ENCODE measurements around the gene EDDM3A. TPM values are rescaled to one million over a fixed set of nuclear protein-coding genes. Genes with fewer than 3 reads are reported as not detected.

EDDM3A gene
- total RNA-seq, 4 donors from 2014 or later = not detected

DNA sequence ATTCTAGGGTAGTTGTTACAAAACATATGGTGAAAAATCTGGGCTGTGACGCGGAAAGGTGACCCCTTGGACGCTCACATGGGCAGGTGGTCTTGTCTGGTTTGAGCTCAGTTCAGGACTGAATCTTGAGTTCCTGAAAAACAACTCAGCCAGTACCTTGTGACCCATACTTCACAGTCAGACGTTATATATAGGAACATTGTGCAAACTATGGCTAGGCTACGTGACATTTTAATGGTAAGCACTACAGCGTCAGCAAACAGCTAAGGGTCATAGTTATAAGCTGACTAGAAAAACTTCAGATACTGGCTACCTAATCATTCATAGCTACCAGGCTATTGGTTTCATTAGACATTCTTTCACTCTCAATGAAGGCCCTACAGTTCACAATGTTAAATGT lies 14.8 kb upstream of the EDDM3A start:
- Histone ChIP-seq H3K4me1 (peaks cover 0 to 9% (median 0%) of the 10 kb centered on the region in 4 donors), H3K27me3 (no peaks in the 10 kb centered on the region), H3K9me3 (no peaks in the 10 kb centered on the region), H3K4me3 (no peak overlapping the region), H3K27ac (peak overlapping the region in 1 of 4 donors; percentile 45), H3K36me3 (no peaks in the 10 kb centered on the region)
- intact Hi-C loops (cut with DNase I; ENCODE audit: low total_unique reads) = no loop called here
- WGBS, 2 donors (ENCODE audit: low coverage in 1 of 2) = 73 to 74% methylated on average over 6 of the region's 6 CpGs
- no peak for DNase-seq
- in situ Hi-C loops (cut with MboI; ENCODE audit: low pct_ligation_motif_present in 1 of 4, low pct_unique_long_range_greater_than_20kb in 1 of 4, low sequenced_read_pairs in 3 of 4) = no loop called here
- TF ChIP-seq CTCF (IDR thresholded peaks at IDR 0.05) (no peak), POLR2AphosphoS5 (IDR thresholded peaks at IDR 0.05) (no peak), EP300 (IDR thresholded peaks at IDR 0.05; ENCODE audit: low read depth) (no peak), POLR2A (IDR thresholded peaks at IDR 0.05) (no peak)

DNA sequence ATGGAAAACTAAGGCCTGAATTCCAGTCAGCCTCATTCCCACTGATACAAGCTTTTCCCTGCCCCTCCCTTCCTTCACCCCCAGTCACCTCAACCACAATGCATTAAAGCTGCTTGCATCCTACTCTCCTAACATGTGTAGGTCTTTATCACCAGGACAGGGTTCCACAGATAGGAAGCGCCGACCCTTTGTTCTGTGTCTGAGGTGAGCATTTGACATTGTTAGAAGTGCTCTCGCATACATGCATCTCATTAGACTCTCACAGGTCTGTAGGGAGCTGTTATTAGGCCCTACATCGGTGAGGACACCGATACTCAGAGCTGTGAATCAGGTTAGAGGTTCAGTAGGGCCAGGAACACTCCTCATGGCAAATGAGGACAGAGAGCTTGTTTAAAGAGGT lies 13.2 kb upstream of the EDDM3A start:
- Histone ChIP-seq H3K27ac (peak overlapping the region in 1 of 4 donors; percentile 26), H3K36me3 (no peaks in the 10 kb centered on the region), H3K4me3 (no peak overlapping the region), H3K4me1 (no peaks in the 10 kb centered on the region), H3K9me3 (no peaks in the 10 kb centered on the region), H3K27me3 (no peaks in the 10 kb centered on the region)
- WGBS, 2 donors (ENCODE audit: low coverage in 1 of 2) = 94 to 95% methylated on average over 4 to 5 of the region's 5 CpGs
- no peak for DNase-seq
- intact Hi-C loops (cut with DNase I; ENCODE audit: low total_unique reads) = no loop called here
- in situ Hi-C loops (cut with MboI; ENCODE audit: low pct_ligation_motif_present in 1 of 4, low pct_unique_long_range_greater_than_20kb in 1 of 4, low sequenced_read_pairs in 3 of 4) = no loop called here
- TF ChIP-seq CTCF (IDR thresholded peaks at IDR 0.05) = no peak

DNA sequence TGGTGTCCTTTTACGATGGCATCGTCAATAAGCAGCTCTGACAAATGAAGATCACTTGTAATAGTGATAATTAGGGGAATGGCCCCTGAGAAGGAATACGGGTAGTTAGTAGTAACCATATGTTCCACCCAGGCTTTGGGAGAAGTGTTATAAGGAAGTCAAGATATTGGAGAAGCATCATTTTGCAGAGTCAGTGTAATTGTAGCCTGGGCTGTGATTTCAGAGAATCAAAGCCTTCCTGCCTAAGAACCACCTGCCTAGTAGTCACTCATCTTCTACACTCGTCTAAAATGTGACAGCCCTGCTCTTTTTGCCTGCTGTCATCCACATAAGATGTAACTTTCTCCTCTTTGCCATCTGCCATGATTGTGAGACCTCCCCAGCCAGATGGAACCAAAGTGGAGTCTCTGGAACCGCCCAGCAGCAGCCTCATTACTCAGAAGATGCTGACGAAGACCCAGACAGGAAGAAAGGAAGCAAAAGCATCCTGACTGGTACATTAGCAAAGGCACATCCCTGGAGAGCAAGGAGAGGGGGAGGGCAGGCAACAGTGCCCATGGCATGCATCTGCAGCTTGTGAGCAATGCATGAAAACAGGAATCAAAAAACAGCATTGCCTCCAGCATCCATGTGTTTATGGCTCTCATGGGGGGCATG lies 12.6 kb upstream of the EDDM3A start:
- Histone ChIP-seq H3K36me3 (no peaks in the 10 kb centered on the region), H3K9me3 (no peaks in the 10 kb centered on the region), H3K27ac (peak overlapping the region in 1 of 4 donors; percentile 26), H3K27me3 (no peaks in the 10 kb centered on the region), H3K4me3 (no peak overlapping the region), H3K4me1 (no peaks in the 10 kb centered on the region)
- intact Hi-C loops (cut with DNase I; ENCODE audit: low total_unique reads) (no loop called here), in situ Hi-C loops (cut with MboI; ENCODE audit: low pct_ligation_motif_present in 1 of 4, low pct_unique_long_range_greater_than_20kb in 1 of 4, low sequenced_read_pairs in 3 of 4) (no loop called here)
- DNase-seq = no peak
- TF ChIP-seq EP300 (IDR thresholded peaks at IDR 0.05; ENCODE audit: low read depth) = no peak
- TF ChIP-seq CTCF (IDR thresholded peaks at IDR 0.05) = no peak
- TF ChIP-seq POLR2AphosphoS5 (IDR thresholded peaks at IDR 0.05) = no peak
- no peak for TF ChIP-seq POLR2A (IDR thresholded peaks at IDR 0.05)
- 68 to 72% methylated on average over 5 to 6 of the region's 6 CpGs for WGBS, 2 donors (ENCODE audit: low coverage in 1 of 2)

- no peak for DNase-seq
Observed at GRCh38 chr14:20733684-20734429, 11.8 kb upstream of the EDDM3A start.

More at GRCh38 chr14:20733684-20734429, 11.8 kb upstream of the EDDM3A start:
- Histone ChIP-seq H3K4me3 (no peak overlapping the region), H3K36me3 (no peaks in the 10 kb centered on the region), H3K4me1 (no peaks in the 10 kb centered on the region), H3K27me3 (no peaks in the 10 kb centered on the region), H3K9me3 (no peaks in the 10 kb centered on the region), H3K27ac (peak overlapping the region in 1 of 4 donors; percentile 26)
- TF ChIP-seq CTCF (IDR thresholded peaks at IDR 0.05) (no peak), EP300 (IDR thresholded peaks at IDR 0.05; ENCODE audit: low read depth) (no peak), POLR2AphosphoS5 (IDR thresholded peaks at IDR 0.05) (no peak), POLR2A (IDR thresholded peaks at IDR 0.05) (no peak)
- intact Hi-C loops (cut with DNase I; ENCODE audit: low total_unique reads) = no loop called here
- in situ Hi-C loops (cut with MboI; ENCODE audit: low pct_ligation_motif_present in 1 of 4, low pct_unique_long_range_greater_than_20kb in 1 of 4, low sequenced_read_pairs in 3 of 4) = no loop called here
- 72 to 82% methylated on average over 6 of the region's 6 CpGs for WGBS, 2 donors (ENCODE audit: low coverage in 1 of 2)
